ENCODE measurements around the gene S100A6. TPM values are rescaled to one million over a fixed set of nuclear protein-coding genes. Genes with fewer than 3 reads are reported as not detected.

The S100A6 gene
- total RNA-seq, 1 experiment from 2014 or later, result 19.2 TPM

DNA sequence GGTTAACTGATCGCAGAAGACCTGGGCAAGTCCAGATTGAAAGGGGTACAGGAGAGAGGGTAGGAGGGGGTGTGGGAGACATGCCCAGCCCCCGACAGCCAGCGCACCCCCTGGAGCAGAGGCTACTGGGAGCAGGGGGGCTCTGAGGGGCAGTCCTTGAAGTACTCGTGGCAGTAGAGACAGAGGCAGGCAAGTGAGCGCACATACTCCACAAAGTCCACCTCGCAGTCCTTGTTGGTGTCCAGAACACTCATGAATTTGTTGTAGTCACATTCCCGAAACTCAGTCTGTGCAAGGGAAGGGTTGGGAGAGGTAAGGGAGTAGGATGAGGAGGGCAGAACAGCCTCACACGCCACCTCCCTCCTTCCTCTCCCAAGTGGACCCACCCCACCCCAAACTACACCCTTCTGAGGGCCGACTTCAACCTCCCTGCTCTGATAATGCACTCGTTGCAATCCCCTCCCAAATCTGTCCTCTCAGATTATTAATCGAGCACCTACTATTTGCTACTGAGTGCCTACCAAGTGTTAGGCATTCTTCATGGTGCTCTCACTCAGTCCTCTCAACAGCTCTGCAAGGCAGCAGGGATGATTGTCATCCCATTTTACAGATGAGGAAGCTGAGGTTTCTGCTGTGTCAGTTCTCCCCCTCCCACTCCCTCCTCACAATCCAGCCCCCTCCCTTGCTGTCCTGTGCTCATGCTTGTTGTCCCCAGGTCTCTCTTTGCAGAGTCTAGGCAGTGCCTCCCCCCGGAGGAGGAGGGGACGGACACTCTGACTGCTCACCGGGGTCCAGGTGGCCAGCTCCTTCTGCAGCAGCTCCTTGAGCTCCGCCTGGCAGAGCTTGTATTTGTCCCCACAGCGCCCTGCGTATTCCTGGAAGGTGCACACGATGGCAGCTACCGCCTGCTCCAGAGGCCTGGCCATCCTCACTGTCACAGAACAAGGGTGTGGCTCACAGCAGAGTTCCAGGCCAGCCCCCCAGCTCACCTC is 12.1 kb upstream of the S100A6 start:
- Mint-ChIP-seq H3K4me3 (no peak overlapping the region), H3K4me1 (peaks cover 67% of the 10 kb centered on the region), H3K36me3 (no peaks in the 10 kb centered on the region; the same call in 1 of the 2 replicates), H3K9me3 (no peaks in the 10 kb centered on the region), H3K27ac (no peak overlapping the region), H3K27me3 (ENCODE audit: low read depth) (no peaks in the 10 kb centered on the region; the same call in 1 of the 2 replicates)
- ChIA-PET POLR2A (no interaction called here), CTCF (interaction anchor here (0.6 to 5.3 kb wide), 9 partner anchors 10 to 86 kb away, joined by 3 to 50 read pairs (median 4); partner anchors contain the start of genes CHTOP, S100A13 and S100A6)
- ATAC-seq (no peak), DNase-seq (ENCODE audit: low spot score) (no peak)
- TF ChIP-seq GABPB1 (CRISPR knock-in tag; IDR thresholded peaks at IDR 0.05), result no peak
- TF ChIP-seq PRRX2 (CRISPR knock-in tag; IDR thresholded peaks at IDR 0.05), result no peak
- TF ChIP-seq, protein P1, sequence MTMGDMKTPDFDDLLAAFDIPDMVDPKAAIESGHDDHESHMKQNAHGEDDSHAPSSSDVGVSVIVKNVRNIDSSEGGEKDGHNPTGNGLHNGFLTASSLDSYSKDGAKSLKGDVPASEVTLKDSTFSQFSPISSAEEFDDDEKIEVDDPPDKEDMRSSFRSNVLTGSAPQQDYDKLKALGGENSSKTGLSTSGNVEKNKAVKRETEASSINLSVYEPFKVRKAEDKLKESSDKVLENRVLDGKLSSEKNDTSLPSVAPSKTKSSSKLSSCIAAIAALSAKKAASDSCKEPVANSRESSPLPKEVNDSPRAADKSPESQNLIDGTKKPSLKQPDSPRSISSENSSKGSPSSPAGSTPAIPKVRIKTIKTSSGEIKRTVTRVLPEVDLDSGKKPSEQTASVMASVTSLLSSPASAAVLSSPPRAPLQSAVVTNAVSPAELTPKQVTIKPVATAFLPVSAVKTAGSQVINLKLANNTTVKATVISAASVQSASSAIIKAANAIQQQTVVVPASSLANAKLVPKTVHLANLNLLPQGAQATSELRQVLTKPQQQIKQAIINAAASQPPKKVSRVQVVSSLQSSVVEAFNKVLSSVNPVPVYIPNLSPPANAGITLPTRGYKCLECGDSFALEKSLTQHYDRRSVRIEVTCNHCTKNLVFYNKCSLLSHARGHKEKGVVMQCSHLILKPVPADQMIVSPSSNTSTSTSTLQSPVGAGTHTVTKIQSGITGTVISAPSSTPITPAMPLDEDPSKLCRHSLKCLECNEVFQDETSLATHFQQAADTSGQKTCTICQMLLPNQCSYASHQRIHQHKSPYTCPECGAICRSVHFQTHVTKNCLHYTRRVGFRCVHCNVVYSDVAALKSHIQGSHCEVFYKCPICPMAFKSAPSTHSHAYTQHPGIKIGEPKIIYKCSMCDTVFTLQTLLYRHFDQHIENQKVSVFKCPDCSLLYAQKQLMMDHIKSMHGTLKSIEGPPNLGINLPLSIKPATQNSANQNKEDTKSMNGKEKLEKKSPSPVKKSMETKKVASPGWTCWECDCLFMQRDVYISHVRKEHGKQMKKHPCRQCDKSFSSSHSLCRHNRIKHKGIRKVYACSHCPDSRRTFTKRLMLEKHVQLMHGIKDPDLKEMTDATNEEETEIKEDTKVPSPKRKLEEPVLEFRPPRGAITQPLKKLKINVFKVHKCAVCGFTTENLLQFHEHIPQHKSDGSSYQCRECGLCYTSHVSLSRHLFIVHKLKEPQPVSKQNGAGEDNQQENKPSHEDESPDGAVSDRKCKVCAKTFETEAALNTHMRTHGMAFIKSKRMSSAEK (CRISPR knock-in tag; IDR thresholded peaks at IDR 0.05; ENCODE audit: borderline replicate concordance), result no peak
- TF ChIP-seq ZBTB21 (CRISPR knock-in tag; IDR thresholded peaks at IDR 0.05; ENCODE audit: borderline replicate concordance), result no peak
- no peak for TF ChIP-seq JAZF1 (CRISPR knock-in tag; IDR thresholded peaks at IDR 0.05)
- TF ChIP-seq ZMAT4 (CRISPR knock-in tag; IDR thresholded peaks at IDR 0.05), result no peak
- no peak for TF ChIP-seq FOXJ3 (CRISPR knock-in tag; IDR thresholded peaks at IDR 0.05; ENCODE audit: borderline replicate concordance)
- TF ChIP-seq, protein P2, sequence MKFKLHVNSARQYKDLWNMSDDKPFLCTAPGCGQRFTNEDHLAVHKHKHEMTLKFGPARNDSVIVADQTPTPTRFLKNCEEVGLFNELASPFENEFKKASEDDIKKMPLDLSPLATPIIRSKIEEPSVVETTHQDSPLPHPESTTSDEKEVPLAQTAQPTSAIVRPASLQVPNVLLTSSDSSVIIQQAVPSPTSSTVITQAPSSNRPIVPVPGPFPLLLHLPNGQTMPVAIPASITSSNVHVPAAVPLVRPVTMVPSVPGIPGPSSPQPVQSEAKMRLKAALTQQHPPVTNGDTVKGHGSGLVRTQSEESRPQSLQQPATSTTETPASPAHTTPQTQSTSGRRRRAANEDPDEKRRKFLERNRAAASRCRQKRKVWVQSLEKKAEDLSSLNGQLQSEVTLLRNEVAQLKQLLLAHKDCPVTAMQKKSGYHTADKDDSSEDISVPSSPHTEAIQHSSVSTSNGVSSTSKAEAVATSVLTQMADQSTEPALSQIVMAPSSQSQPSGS (CRISPR knock-in tag; IDR thresholded peaks at IDR 0.05; ENCODE audit: borderline replicate concordance, low read depth), result no peak
- TF ChIP-seq ZNF121 (CRISPR knock-in tag; IDR thresholded peaks at IDR 0.05), result no peak
- no peak for TF ChIP-seq E2F4 (CRISPR knock-in tag; IDR thresholded peaks at IDR 0.05; ENCODE audit: borderline replicate concordance, low read depth)
- TF ChIP-seq CDX4 (CRISPR knock-in tag; IDR thresholded peaks at IDR 0.05; ENCODE audit: borderline replicate concordance), result no peak
- no peak for TF ChIP-seq FOXK1 (CRISPR knock-in tag; IDR thresholded peaks at IDR 0.05)
- no peak for TF ChIP-seq TEAD4 (CRISPR knock-in tag; IDR thresholded peaks at IDR 0.05)
- no peak for TF ChIP-seq OVOL2 (CRISPR knock-in tag; IDR thresholded peaks at IDR 0.05; ENCODE audit: borderline replicate concordance)
- no peak for TF ChIP-seq ZNF512 (CRISPR knock-in tag; IDR thresholded peaks at IDR 0.05; ENCODE audit: borderline replicate concordance)
